Measurements from ENCODE around the gene GALNT13.
"Not testable (repeated sequence)": the region's sequence is repeated elsewhere in the genome, so short reads cannot be mapped to it uniquely, and the experiment has no call there.

GALNT13 gene

DNA sequence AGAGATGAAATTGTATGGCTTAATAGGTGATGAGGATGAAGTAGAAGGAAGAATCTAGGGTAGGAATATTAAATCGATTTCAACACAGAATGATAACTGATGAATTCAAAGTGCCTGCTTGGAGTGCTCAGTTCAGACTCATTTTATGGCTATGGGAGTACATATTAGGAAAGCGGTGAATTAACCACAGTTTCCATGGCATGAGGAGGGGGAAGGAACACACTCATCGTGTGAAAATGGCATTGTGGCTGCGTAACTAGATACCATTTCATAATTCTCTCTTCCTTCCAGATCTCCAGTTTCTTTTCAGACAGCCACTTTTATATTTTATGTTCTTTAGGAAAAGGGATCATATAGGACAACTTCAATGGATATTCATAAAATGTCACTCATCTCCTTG, 594.5 kb downstream of the GALNT13 start:
- TF ChIP-seq, protein P1, sequence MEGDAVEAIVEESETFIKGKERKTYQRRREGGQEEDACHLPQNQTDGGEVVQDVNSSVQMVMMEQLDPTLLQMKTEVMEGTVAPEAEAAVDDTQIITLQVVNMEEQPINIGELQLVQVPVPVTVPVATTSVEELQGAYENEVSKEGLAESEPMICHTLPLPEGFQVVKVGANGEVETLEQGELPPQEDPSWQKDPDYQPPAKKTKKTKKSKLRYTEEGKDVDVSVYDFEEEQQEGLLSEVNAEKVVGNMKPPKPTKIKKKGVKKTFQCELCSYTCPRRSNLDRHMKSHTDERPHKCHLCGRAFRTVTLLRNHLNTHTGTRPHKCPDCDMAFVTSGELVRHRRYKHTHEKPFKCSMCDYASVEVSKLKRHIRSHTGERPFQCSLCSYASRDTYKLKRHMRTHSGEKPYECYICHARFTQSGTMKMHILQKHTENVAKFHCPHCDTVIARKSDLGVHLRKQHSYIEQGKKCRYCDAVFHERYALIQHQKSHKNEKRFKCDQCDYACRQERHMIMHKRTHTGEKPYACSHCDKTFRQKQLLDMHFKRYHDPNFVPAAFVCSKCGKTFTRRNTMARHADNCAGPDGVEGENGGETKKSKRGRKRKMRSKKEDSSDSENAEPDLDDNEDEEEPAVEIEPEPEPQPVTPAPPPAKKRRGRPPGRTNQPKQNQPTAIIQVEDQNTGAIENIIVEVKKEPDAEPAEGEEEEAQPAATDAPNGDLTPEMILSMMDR (conservative IDR thresholded peaks at IDR 0.05; ENCODE audit: low read length) = no peak
- H3K4me3 ChIP-seq (ENCODE audit: low read length) = no peak overlapping the region
- DNase-seq (ENCODE audit: low read depth) = no peak

DNA sequence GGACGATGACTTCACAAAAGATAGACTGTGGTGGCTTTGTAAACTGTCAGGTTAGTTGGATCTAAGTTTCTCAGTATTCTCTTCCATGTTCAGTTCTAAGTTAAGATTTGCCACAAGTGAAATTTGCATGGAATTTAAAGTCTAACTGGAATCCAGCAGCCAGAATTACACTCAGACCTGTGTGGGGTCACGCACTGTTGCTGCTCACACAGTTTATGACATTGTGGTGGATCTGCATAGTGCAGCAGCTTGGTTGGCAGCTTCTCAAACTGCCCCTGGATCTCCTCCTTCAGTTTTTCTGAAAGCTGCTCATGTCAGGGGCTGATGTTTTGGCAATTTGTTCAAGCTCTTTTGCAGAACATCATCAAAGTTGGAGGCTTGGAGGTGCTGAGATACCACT, 598.7 kb downstream of the GALNT13 start:
- DNase-seq (ENCODE audit: low read depth) = no peak
- no peak overlapping the region for H3K4me3 ChIP-seq (ENCODE audit: low read length)
- TF ChIP-seq, protein P1 (conservative IDR thresholded peaks at IDR 0.05; ENCODE audit: low read length) = no peak

DNA sequence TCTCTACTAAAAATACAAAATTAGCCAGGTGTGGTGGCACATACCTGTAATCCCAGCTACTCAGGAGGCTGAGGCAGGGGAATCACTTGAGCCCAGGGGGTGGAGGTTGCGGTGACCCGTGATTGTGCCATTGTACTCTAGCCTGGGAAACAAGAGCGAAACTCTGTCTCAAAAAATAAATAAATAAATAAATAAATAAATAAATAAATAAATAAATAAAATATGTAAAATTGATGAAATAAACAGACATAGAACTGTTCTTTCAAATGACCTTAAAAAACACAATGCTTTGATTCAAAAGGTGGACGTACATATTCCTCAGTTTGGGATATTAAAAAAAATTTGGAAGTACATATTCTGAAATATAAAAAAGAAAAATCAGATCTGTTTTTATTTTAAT, 599.8 kb downstream of the GALNT13 start:
- DNase-seq (ENCODE audit: low read depth); H3K4me3 ChIP-seq (ENCODE audit: low read length): not testable (repeated sequence)

DNA sequence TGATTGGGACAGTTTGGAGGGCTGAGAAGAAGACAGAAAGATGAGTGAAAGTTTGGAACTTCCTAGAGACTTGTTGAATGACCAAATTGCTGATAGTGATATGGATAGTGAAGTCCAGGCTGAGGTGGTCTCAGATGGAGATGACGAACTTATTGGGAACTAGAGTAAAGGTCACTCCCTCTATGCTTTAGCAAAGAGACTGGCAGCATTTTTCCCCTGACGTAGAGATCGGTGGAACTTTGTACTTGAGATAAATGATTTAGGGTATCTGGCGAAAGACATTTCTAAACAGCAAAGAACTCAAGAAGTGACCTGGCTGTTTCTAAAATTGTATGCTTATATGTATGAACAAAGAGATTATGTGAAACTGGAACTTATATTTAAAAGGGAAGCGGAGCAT, 605.6 kb downstream of the GALNT13 start:
- no peak for DNase-seq (ENCODE audit: low read depth)
- no peak overlapping the region for H3K4me3 ChIP-seq (ENCODE audit: low read length)
- TF ChIP-seq, protein P1 (conservative IDR thresholded peaks at IDR 0.05; ENCODE audit: low read length) = no peak

DNA sequence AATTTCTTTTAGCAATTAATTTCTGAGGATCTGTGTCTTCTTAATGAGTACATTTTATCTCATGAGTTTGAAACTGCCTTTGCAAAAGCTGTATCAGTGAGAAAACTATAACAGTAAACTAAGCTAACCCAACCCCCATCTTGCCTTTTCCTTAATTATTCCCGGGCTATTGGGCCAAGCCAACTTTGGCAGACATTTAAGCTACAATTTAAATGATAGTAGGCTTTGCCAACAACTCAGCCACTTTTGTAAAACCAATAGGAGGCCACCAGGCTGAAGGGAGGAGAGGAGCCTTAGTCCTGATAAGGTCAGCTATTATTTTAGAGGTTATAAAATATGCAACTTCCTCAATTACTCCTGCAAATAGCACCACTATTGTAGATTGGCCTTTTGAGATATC, 608.8 kb downstream of the GALNT13 start:
- TF ChIP-seq, protein P1 (conservative IDR thresholded peaks at IDR 0.05; ENCODE audit: low read length) = no peak
- DNase-seq (ENCODE audit: low read depth) = no peak
- no peak overlapping the region for H3K4me3 ChIP-seq (ENCODE audit: low read length)

DNA sequence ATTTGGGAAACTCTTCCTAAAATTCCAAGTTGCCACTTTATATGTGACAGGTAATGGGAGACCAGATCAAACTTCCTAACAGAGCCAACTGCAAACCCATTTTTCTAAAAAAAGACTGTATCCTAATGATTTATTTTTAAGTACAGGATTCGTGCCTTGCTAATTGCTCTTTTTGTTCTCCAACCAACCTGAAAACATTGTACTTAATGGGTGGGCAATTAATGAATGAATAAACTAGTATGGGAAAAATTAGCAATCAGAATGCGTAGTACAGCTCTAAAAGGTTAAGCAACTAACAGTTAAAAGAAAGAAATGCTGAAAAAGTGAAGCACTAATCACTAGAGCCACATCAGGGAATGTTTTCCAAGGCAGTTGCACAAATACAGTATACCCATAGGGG, 609.6 kb downstream of the GALNT13 start:
- TF ChIP-seq, protein P1 (conservative IDR thresholded peaks at IDR 0.05; ENCODE audit: low read length) = no peak
- no peak overlapping the region for H3K4me3 ChIP-seq (ENCODE audit: low read length)
- DNase-seq (ENCODE audit: low read depth) = no peak

DNA sequence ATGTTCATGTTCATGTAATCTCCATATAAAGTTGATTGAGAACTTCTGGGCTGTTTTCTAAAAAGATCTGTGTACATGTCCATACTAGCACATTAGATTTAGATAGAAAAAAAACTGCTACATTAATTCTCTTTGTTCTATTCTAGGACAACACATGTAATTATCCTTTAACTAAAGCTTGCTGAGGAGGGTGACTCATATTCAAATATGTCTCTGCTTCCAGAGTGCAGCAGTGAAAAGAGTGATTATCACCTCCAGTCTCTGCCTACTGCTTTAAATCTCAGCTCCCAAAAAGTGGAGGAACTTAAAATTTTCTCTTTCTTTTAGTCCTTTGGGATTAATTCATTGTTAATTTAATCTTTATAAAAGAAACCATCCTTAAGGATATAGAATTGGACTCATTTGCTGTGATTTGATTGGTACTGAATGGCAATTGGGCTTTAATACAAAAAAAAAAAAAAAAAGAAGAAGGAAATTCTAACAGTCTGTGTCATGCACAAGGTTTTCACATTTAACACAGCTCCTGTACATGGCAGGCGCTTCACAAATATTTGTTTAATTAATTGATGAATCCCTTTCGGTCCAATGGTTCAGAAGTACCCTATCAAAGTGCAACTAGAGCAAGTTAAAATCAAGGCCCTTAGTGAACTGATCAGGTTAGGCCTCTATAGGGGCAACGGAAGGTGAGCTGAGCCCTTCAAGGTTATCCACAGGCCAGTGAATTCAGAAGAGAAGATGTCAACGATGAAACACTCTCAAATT, 612.8 kb downstream of the GALNT13 start:
- TF ChIP-seq, protein P1 (conservative IDR thresholded peaks at IDR 0.05; ENCODE audit: low read length) = no peak
- no peak overlapping the region for H3K4me3 ChIP-seq (ENCODE audit: low read length)
- no peak for DNase-seq (ENCODE audit: low read depth)

Data from AG10803 (cell line).